Measurements from ENCODE around the gene TMEM217. TPM values are rescaled to one million over a fixed set of nuclear protein-coding genes. Genes with fewer than 3 reads are reported as not detected.

TMEM217 gene
- total and polyA plus RNA-seq, 12 donors = 1.5 to 26.7 (median 5.6) TPM; not detected in 1

- intact Hi-C loops (cut with DNase I) = no loop called here
- no peak overlapping the region for H3K27ac ChIP-seq
- peaks cover 7 to 8% of the 10 kb centered on the region in 2 donors for H3K4me1 ChIP-seq (replicated peaks in 1 of 2)
- no peak overlapping the region for H3K4me3 ChIP-seq
- no peaks in the 10 kb centered on the region for H3K36me3 ChIP-seq (replicated peaks in 1 of 2)
- H3K27me3 ChIP-seq = no peaks in the 10 kb centered on the region
- 80 to 83% (median 81%) methylated on average over 8 of the region's 8 CpGs for WGBS, 4 donors
- H3K9me3 ChIP-seq (replicated peaks in 1 of 3) = no peaks in the 10 kb centered on the region
- TF ChIP-seq CTCF (IDR thresholded peaks at IDR 0.05) (no peak), POLR2A (IDR thresholded peaks at IDR 0.05) (no peak)
- DNase-seq = no peak
Measured at GRCh38 chr6:37272834-37273566, 15.1 kb upstream of the TMEM217 start.

DNA sequence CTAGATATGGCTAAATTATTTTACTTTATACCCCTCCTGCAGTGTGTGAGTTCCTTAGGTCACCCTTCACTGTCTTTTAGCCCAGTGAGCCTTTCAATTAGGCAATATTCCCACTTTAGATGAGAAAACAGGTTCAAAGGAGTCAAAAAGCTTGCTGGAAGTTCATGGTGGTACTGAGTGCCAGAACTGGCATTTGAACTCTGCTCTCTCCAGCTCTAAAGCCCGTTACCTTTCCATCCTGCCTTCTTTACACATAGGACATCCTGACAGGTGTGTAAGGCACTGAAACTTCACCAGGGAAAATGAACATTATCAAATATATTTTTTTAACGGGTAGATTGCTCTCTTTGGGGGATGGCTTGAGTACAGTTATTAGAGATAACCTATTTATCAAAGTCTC lies 11.2 kb upstream of the TMEM217 start:
- WGBS, 4 donors = 81 to 94% (median 84%) methylated on average over 2 of the region's 2 CpGs
- intact Hi-C loops (cut with DNase I) = no loop called here
- TF ChIP-seq CTCF (IDR thresholded peaks at IDR 0.05) (no peak), POLR2A (IDR thresholded peaks at IDR 0.05) (no peak)
- no peak overlapping the region for H3K27ac ChIP-seq
- H3K9me3 ChIP-seq (replicated peaks in 1 of 3) = no peaks in the 10 kb centered on the region
- H3K4me3 ChIP-seq = no peak overlapping the region
- no peak for DNase-seq
- H3K4me1 ChIP-seq (replicated peaks in 1 of 2) = peaks cover 8 to 13% of the 10 kb centered on the region in 2 donors
- H3K27me3 ChIP-seq = no peaks in the 10 kb centered on the region
- no peaks in the 10 kb centered on the region for H3K36me3 ChIP-seq (replicated peaks in 1 of 2)

DNA sequence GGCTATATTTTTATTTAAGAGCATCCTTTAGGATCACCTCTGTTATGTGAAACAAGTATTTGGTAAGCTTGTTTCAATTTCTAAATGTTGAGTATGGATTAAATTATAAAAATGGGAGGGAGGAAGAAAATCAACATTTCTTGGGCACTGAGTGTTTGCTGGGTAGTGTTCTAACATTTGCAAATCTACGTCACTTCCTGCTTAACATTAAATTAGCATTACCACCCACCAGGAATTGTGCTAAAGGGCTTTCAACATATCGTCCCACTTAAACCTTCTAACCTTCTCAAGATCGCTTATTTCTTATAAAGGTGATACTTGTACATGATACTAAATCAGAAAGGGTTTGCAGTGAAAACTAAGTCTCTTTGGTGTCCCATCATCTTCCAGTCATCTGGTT lies 7.9 kb upstream of the TMEM217 start:
- TF ChIP-seq CTCF (IDR thresholded peaks at IDR 0.05) (no peak), POLR2A (IDR thresholded peaks at IDR 0.05) (no peak)
- DNase-seq = no peak
- H3K9me3 ChIP-seq (replicated peaks in 1 of 3) = no peaks in the 10 kb centered on the region
- intact Hi-C loops (cut with DNase I) = no loop called here
- H3K27ac ChIP-seq = no peak overlapping the region
- H3K27me3 ChIP-seq = no peaks in the 10 kb centered on the region
- no peaks in the 10 kb centered on the region for H3K36me3 ChIP-seq (replicated peaks in 1 of 2)
- peaks cover 4 to 13% of the 10 kb centered on the region in 2 donors for H3K4me1 ChIP-seq (replicated peaks in 1 of 2)
- 86 to 93% (median 92%) methylated on average over 3 of the region's 3 CpGs for WGBS, 4 donors
- H3K4me3 ChIP-seq = no peak overlapping the region

DNA sequence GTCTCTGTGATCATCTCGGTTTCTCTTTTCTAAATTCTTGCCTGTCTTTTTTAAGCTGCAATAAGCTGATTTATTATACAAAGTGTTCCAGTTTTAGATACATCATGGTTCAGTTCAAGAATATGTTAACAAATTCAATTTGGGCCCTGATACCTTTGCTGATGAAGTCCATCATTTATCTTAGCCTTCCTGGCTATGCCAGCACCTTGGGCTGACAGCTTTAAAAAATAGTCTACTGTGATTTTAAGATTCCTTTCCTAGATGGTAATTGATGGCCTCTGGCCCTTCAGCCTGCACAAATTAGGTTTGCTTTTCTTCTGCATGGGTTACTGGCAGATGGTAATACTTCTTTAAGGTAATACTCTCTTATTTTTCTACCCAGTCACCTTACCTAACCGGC lies 7.1 kb upstream of the TMEM217 start:
- 58 to 66% (median 62%) methylated on average over 2 of the region's 2 CpGs for WGBS, 4 donors
- intact Hi-C loops (cut with DNase I) = no loop called here
- Histone ChIP-seq H3K9me3 (replicated peaks in 1 of 3) (no peaks in the 10 kb centered on the region), H3K36me3 (replicated peaks in 1 of 2) (no peaks in the 10 kb centered on the region), H3K4me1 (replicated peaks in 1 of 2) (peaks cover 4 to 14% of the 10 kb centered on the region in 2 donors), H3K4me3 (no peak overlapping the region), H3K27me3 (no peaks in the 10 kb centered on the region), H3K27ac (no peak overlapping the region)
- no peak for DNase-seq
- TF ChIP-seq POLR2A (IDR thresholded peaks at IDR 0.05) (no peak), CTCF (IDR thresholded peaks at IDR 0.05) (no peak)
